ENCODE data around the gene MYBPC3. TPM values are rescaled to one million over a fixed set of nuclear protein-coding genes. Genes with fewer than 3 reads are reported as not detected.
"Not testable (repeated sequence)": the region's sequence is repeated elsewhere in the genome, so short reads cannot be mapped to it uniquely, and the experiment has no call there.

The MYBPC3 gene
- polyA plus RNA-seq, 2 of the 4 experiments (the other 2 are of a cell fraction), result 0.05 to 0.06 TPM

DNA sequence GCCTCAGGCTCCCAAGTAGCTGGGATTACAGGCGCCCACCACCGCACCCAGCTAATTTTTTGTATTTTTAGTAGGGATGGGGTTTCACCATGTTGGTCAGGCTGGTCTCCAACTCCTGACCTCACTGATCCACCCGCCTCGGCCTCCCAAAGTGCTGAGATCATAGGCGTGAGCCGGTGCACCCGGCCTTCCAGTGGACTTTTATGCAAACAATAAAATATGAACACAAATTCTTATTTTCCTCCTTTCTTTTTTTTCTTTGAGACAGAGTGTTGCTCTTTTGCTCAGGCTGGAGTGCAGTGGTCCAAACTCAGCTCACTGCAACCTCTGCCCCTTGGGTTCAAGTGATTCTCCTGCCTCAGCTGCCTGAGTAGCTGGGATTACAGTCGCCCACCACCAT, 36.0 kb downstream of the MYBPC3 start:
- H3K9me3 ChIP-seq; H3K4me1 ChIP-seq; ATAC-seq; H3K4me3 ChIP-seq; FAIRE-seq; POLR2A ChIA-PET; H3K4me2 ChIP-seq; DNase-seq (ENCODE audit: low read depth in 1 of 2, low spot score in 1 of 2); H3K27ac ChIP-seq: not testable (repeated sequence)
- CTCF ChIA-PET, result interaction anchor here (0.8 to 1.0 kb wide), 2 partner anchors 17 to 38 kb away, joined by 4 read pairs; no protein-coding TSS in a partner anchor
- 93% methylated on average over 8 of the region's 8 CpGs for WGBS (ENCODE audit: missing lambda C conversion rate)

DNA sequence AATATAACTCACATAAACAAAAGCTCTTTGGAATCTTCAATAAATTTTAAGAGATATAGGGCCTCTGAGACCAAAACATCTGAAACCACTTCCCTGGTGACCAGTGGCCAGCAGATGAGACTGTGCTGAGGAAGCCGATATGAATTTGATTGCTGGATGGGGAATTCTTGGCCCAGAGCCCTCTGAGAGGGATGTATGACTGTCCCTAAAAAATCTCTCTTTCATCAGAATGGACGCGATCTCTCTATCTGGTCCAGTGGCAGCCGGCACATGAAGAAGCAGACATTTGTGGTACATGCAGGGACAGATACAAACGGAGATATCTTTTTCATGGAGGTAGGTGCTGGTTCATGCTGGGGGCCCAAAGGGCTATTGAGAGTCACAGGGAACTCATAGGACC, 37.5 kb downstream of the MYBPC3 start:
- no peak overlapping the region for H3K4me2 ChIP-seq
- WGBS (ENCODE audit: missing lambda C conversion rate), result 83% methylated on average over 5 of the region's 5 CpGs
- H3K4me3 ChIP-seq, result no peak overlapping the region
- ChIA-PET POLR2A (no interaction called here), CTCF (interaction anchor here (0.9 to 1.3 kb wide), 2 partner anchors 19 to 57 kb away, joined by 3 to 6 read pairs; partner anchors contain the start of gene NR1H3)
- H3K27ac ChIP-seq, result no peak overlapping the region
- H3K9me3 ChIP-seq, result no peaks in the 10 kb centered on the region
- no peak for FAIRE-seq
- no peak for ATAC-seq
- H3K4me1 ChIP-seq, result no peaks in the 10 kb centered on the region
- no peak for DNase-seq (ENCODE audit: low read depth in 1 of 2, low spot score in 1 of 2)
- TF ChIP-seq NFE2L2 (conservative IDR thresholded peaks at IDR 0.05; ENCODE audit: low read length), result no peak
- TF ChIP-seq RFX5 (IDR thresholded peaks at IDR 0.05), result no peak
- no peak for TF ChIP-seq MAFK (IDR thresholded peaks at IDR 0.05; ENCODE audit: partially characterized antibody)
- no peak for TF ChIP-seq CBX8 (IDR thresholded peaks at IDR 0.05)
- TF ChIP-seq CHD2 (IDR thresholded peaks at IDR 0.05; ENCODE audit: low read length, partially characterized antibody), result no peak
- TF ChIP-seq MAZ (IDR thresholded peaks at IDR 0.05; ENCODE audit: borderline replicate concordance, low read depth, low read length), result no peak
- no peak for TF ChIP-seq CBX2 (IDR thresholded peaks at IDR 0.05; ENCODE audit: borderline replicate concordance, low read depth)
- TF ChIP-seq JUN (IDR thresholded peaks at IDR 0.05), result no peak
- TF ChIP-seq SREBF2 (IDR thresholded peaks at IDR 0.05), result no peak
- TF ChIP-seq FOSL2 (IDR thresholded peaks at IDR 0.05), result no peak
- TF ChIP-seq FOSL2 (CRISPR knock-in tag; IDR thresholded peaks at IDR 0.05), result no peak
- no peak for TF ChIP-seq EHMT2 (IDR thresholded peaks at IDR 0.05; ENCODE audit: low read depth)
- TF ChIP-seq ESRRA (IDR thresholded peaks at IDR 0.05; ENCODE audit: borderline replicate concordance, low read length), result no peak
- no peak for TF ChIP-seq RNF2 (IDR thresholded peaks at IDR 0.05; ENCODE audit: borderline replicate concordance, low read depth)
- TF ChIP-seq, protein P1, sequence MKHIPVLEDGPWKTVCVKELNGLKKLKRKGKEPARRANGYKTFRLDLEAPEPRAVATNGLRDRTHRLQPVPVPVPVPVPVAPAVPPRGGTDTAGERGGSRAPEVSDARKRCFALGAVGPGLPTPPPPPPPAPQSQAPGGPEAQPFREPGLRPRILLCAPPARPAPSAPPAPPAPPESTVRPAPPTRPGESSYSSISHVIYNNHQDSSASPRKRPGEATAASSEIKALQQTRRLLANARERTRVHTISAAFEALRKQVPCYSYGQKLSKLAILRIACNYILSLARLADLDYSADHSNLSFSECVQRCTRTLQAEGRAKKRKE (CRISPR knock-in tag; IDR thresholded peaks at IDR 0.05; ENCODE audit: low read depth), result no peak
- TF ChIP-seq, protein P2, sequence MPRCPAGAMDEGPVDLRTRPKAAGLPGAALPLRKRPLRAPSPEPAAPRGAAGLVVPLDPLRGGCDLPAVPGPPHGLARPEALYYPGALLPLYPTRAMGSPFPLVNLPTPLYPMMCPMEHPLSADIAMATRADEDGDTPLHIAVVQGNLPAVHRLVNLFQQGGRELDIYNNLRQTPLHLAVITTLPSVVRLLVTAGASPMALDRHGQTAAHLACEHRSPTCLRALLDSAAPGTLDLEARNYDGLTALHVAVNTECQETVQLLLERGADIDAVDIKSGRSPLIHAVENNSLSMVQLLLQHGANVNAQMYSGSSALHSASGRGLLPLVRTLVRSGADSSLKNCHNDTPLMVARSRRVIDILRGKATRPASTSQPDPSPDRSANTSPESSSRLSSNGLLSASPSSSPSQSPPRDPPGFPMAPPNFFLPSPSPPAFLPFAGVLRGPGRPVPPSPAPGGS (IDR thresholded peaks at IDR 0.05), result no peak
- TF ChIP-seq HDAC2 (IDR thresholded peaks at IDR 0.05), result no peak
- no peak for TF ChIP-seq ZSCAN20 (CRISPR knock-in tag; IDR thresholded peaks at IDR 0.05)
- no peak for TF ChIP-seq POLR2AphosphoS2 (conservative IDR thresholded peaks at IDR 0.05; ENCODE audit: low read length)

DNA sequence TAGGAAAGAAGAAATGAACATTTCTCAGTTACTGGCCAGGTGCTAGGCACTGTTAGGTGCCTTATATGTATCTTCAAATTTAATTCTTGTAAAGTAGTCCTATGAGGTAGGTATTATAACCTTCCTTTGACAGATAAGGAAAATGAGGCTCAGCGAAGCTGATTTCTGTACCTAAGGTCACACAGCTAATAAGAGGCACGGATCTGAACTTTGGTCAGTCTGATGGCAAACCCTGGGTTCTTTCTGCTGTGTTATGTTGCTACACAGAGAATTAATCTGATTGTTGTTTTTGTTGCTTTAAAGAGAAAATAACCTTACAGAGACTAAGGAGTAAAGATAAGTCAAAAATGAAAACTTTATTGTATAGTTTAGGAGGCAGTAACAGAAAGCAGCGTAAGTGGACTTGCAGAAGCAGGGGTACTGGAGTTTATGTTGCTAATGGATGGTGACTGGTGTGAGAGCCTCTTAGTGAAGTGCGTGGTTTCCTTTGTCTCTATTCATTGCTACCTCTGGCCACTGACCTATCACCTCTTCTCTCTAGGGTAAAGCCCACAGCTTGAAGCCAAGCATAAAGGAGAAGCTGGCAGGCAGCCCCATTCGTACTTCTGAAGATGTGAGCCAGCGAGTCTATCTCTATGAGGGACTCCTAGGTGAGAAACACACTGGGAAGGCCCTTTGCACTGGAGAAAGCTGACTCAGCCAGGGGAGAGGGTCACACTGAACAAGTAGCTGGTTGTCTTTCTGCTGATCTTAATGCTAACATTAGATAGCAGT, 44.3 kb downstream of the MYBPC3 start:
- DNase-seq (ENCODE audit: low read depth in 1 of 2, low spot score in 1 of 2) (no peak), FAIRE-seq (no peak), ATAC-seq (no peak)
- Histone ChIP-seq H3K4me1 (no peaks in the 10 kb centered on the region), H3K9me3 (no peaks in the 10 kb centered on the region), H3K4me3 (no peak overlapping the region), H3K4me2 (no peak overlapping the region), H3K27ac (no peak overlapping the region)
- POLR2A ChIA-PET, result no interaction called here
- CTCF ChIA-PET, result interaction anchor here (0.8 to 4.7 kb wide), 6 partner anchors 10 to 155 kb away, joined by 3 to 15 read pairs (median 4); partner anchors contain the start of gene NR1H3
- 91% methylated on average over 6 of the region's 6 CpGs for WGBS (ENCODE audit: missing lambda C conversion rate)
- TF ChIP-seq, protein P3, sequence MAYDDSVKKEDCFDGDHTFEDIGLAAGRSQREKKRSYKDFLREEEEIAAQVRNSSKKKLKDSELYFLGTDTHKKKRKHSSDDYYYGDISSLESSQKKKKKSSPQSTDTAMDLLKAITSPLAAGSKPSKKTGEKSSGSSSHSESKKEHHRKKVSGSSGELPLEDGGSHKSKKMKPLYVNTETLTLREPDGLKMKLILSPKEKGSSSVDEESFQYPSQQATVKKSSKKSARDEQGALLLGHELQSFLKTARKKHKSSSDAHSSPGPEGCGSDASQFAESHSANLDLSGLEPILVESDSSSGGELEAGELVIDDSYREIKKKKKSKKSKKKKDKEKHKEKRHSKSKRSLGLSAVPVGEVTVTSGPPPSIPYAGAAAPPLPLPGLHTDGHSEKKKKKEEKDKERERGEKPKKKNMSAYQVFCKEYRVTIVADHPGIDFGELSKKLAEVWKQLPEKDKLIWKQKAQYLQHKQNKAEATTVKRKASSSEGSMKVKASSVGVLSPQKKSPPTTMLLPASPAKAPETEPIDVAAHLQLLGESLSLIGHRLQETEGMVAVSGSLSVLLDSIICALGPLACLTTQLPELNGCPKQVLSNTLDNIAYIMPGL (CRISPR knock-in tag; IDR thresholded peaks at IDR 0.05; ENCODE audit: borderline replicate concordance), result no peak
- TF ChIP-seq, protein P4, sequence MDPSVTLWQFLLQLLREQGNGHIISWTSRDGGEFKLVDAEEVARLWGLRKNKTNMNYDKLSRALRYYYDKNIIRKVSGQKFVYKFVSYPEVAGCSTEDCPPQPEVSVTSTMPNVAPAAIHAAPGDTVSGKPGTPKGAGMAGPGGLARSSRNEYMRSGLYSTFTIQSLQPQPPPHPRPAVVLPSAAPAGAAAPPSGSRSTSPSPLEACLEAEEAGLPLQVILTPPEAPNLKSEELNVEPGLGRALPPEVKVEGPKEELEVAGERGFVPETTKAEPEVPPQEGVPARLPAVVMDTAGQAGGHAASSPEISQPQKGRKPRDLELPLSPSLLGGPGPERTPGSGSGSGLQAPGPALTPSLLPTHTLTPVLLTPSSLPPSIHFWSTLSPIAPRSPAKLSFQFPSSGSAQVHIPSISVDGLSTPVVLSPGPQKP (IDR thresholded peaks at IDR 0.05; ENCODE audit: low read depth, low read length), result no peak
- TF ChIP-seq, protein P5, sequence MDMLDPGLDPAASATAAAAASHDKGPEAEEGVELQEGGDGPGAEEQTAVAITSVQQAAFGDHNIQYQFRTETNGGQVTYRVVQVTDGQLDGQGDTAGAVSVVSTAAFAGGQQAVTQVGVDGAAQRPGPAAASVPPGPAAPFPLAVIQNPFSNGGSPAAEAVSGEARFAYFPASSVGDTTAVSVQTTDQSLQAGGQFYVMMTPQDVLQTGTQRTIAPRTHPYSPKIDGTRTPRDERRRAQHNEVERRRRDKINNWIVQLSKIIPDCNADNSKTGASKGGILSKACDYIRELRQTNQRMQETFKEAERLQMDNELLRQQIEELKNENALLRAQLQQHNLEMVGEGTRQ (IDR thresholded peaks at IDR 0.05), result no peak
- TF ChIP-seq ZSCAN20 (CRISPR knock-in tag; IDR thresholded peaks at IDR 0.05) (no peak), HDAC2 (IDR thresholded peaks at IDR 0.05) (no peak)
